Renal cortical epithelial cell (primary cell): Measurements from ENCODE around the gene VGLL1. TPM values are rescaled to one million over a fixed set of nuclear protein-coding genes. Genes with fewer than 3 reads are reported as not detected.
A peak's percentile ranks its signal among the peaks of the same experiment; 100 is the strongest.

Experiments used
- DNase-seq: peaks from one replicate; pipeline ENCODE4 v3.0.0-alpha.2; 2011; ENCODE audit warnings: low read depth
- total RNA-seq: library from RNA; depleted of rRNA; stranded (reverse); fragments of >200 nt; gene quantifications from 2 replicates; pipeline ENCODE4 v1.2.3, GENCODE V29; 2014

VGLL1 gene
- total RNA-seq = 3.3 TPM in 1 of 2 replicates, not detected in the other

- peak; percentile 12 for DNase-seq
Observed at GRCh38 chrX:136531951-136532350, at the start of gene VGLL1. VGLL1 (plus strand) TSS chrX:136532215; CDS start chrX:136536021, 3,806 bp downstream.

GRCh38 chrX:136487647-136488046, 44.4 kb upstream of the VGLL1 start, which contains the start of gene BRS3:
BRS3 (plus strand) TSS chrX:136487947; CDS start chrX:136488115, 168 bp downstream.
- DNase-seq = no peak

GRCh38 chrX:136488706-136489105, 43.3 kb upstream of the VGLL1 start:
- no peak for DNase-seq

GRCh38 chrX:136491832-136492231, 40.2 kb upstream of the VGLL1 start:
- DNase-seq = no peak

- DNase-seq = no peak
Observed at GRCh38 chrX:136493011-136493410, 39.0 kb upstream of the VGLL1 start.

- DNase-seq = no peak
Observed at GRCh38 chrX:136495043-136495442, 37.0 kb upstream of the VGLL1 start.

- DNase-seq = no peak
Observed at GRCh38 chrX:136496186-136496763, 35.7 kb upstream of the VGLL1 start.

GRCh38 chrX:136496764-136497555, 35.1 kb upstream of the VGLL1 start:
- peak; percentile 63 for DNase-seq

GRCh38 chrX:136497556-136498052, 34.4 kb upstream of the VGLL1 start, which contains the start of gene HTATSF1:
HTATSF1 (plus strand) TSS chrX:136497592; CDS start chrX:136497685, 93 bp downstream.
- DNase-seq = peak; percentile 6

GRCh38 chrX:136519069-136519468, 12.9 kb upstream of the VGLL1 start:
- no peak for DNase-seq

- no peak for DNase-seq
Observed at GRCh38 chrX:136523770-136524169, 8.2 kb upstream of the VGLL1 start.

GRCh38 chrX:136525738-136526606, 6.0 kb upstream of the VGLL1 start:
- DNase-seq = peak; percentile 82

GRCh38 chrX:136528645-136529315, 3.2 kb upstream of the VGLL1 start:
- no peak for DNase-seq

GRCh38 chrX:136529795-136530194, 2.2 kb upstream of the VGLL1 start:
- DNase-seq = no peak

- DNase-seq = no peak
Observed at GRCh38 chrX:136534131-136534530, 2.1 kb downstream of the VGLL1 start.

GRCh38 chrX:136538811-136539210, 6.8 kb downstream of the VGLL1 start:
- DNase-seq = no peak

- no peak for DNase-seq
Observed at GRCh38 chrX:136540226-136540625, 8.2 kb downstream of the VGLL1 start.

- DNase-seq = no peak
Observed at GRCh38 chrX:136541294-136541693, 9.3 kb downstream of the VGLL1 start.

- DNase-seq = no peak
Observed at GRCh38 chrX:136542281-136542680, 10.3 kb downstream of the VGLL1 start.

GRCh38 chrX:136546371-136546781, 14.4 kb downstream of the VGLL1 start:
- DNase-seq = no peak

GRCh38 chrX:136549226-136549625, 17.2 kb downstream of the VGLL1 start:
- no peak for DNase-seq
